NCI-H2227 (cell line): Measurements from ENCODE around the gene CTNNBL1.

Source experiments
- DNase-seq: peaks from one replicate; lab custom pipeline; 2025; ENCODE audit not compliant: unreplicated experiment; lab: John Stamatoyannopoulos, UW

CTNNBL1 gene

DNA sequence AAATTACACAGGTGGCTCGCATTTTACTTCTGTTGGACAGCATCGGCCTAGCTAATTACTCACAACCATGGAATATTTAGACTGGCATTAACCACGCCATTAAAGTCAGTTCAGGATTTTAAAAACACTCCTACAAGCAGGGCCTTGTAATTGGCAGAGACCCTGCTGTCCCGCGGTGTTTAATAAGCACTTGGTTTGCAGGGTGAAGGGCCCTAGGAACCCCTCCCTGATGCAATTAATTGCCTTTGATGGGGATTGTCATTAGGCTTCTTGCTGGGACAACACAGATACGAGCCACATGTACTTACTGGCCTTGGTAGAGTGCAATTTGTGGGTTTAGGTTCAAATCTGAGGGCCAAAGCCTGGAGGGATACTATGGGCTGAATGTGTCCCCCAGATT is 201.3 kb downstream of the CTNNBL1 start:
- DNase-seq, result peak; percentile 18

DNA sequence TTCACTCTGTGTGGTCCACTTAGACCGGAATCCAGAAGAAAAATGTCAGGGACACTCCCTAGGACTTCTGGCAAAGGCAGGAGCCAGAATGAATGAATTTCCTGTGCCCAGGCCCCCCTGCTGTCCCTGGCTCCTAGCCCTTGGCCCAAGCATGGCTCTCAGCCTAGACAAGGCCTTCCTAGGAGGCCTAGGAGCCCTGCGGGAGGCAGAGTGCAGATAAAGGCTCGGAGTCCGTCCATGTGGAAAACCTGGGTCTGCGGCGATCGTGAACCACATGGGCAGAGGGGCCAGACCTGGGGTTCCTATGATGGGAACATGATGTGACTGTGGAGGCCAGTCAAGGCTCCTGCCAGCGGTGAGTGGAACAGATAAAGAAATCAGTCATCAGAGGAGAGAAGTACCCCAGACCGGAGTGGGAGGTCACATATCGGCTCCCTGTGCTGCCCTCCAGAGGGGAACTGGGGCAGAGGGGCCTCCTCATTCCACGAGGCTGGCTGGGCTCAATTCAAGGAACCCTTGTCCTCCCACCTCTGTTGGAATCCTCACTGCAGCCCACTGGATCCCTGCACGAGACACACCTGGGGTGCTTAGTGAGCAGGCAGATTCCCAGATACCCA is 203.2 kb downstream of the CTNNBL1 start:
- DNase-seq, result no peak

GRCh38 chr20:37898233-37899104 is 204.6 kb downstream of the CTNNBL1 start:
- no peak for DNase-seq

DNA sequence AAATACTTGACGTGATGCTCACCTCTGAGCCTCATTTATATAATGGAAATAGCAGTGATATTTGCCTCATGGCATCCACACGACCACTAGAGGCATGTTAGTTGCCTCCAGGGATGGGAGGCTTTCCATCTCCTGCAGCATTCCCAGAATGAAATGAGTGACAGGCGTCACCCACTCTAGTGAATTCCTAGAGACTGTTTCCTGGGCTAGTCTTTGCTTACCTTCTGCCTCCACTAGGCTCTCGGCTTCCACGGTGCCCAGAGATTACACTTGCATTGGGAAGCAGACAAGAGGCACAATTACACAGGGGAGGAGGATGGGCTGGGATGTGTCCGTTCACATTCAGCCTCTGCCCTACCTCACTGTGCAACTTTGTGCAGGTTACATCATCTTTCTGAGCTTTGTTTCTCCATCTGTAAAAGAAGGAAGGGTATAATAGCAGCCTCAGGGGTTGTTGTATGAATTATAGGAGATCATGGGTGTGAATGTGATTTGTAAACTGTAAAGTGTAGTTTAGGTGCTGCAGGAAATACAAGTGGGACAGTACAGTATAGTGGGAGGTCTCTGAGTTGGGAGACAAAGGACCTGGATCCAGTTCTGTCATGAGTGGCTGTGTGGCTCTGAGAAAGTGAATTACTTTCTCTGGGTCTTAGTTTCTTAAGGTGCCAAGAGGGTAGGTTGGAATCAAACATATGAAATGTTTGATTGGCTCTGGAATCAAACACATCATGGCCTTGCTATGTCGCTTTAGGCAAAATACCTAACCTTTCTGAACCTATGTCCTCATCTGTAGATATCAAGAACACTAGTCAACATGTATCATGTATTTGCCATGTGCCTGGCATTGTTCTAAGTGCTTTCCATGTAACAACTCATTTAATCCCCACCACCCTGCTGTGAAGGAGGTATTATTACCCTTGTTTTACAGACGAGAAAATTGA is 205.5 kb downstream of the CTNNBL1 start:
- DNase-seq, result no peak

DNA sequence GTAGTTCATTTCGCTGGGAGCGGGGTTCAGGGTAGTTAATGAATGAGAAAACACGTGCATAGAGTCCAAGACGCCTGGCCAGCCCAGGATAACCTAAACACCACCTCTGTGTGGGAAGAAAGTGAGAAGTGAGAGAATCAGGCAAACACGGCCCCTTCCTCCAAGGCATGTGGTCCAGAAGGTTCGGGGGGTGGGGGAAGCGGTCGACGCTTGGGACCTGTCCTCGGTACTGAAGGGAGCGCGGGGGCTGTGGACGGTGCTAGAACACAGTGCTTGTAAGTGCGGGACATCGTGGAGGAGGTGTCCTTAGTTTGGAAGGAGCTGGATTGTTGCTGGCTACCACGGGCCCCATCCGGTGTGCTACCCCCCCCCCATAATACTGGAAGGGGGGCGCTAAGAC is 207.4 kb downstream of the CTNNBL1 start:
- DNase-seq, result no peak

GRCh38 chr20:37901654-37902503 is 208.0 kb downstream of the CTNNBL1 start:
- DNase-seq, result peak; percentile 82

DNA sequence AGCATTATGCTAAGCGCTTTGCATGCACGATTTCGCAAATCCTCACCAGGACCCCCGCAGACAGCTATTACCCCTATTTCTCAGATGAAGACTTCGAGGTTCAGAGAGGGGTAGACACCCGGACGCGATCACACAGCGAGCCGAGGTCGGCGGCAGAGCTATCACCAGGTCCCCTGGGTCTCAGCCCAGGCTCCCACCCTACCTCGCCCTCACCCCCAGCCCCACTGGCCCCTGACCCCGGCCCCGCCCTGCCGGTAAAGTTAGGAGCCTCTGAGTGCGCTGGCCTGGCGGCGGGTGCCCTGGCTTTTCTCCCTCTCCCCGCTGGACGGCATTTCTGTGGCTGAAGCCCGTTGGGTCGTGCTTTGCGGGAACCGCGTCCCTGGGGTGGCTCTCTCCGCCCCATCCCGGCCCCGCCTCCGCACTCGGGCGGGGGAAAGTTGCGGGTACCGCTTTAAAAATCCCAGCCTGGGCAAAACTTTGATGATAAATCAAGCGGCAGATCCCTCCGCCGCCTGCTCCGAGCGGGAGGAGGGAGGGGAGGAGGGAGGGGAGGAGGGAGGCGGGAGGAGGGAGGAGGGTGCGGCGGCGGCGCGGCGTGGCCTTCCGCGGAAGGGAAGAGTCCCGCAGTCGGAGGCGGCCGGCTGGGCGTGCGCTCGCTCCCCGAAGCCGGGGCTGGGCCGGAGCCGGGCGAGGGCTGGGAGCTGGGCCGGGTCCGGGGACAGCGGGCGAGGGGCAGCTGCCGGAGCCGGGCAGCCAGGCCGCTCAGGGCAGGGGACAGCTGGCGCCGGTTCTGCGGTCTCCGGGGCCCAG is 208.9 kb downstream of the CTNNBL1 start, which contains the start of gene VSTM2L:
Gene VSTM2L (plus strand): TSS at position 624 of the 810 bp plus-strand sequence. CDS start 224 bp downstream, outside the sequence.
- DNase-seq, result peak; percentile 83

DNA sequence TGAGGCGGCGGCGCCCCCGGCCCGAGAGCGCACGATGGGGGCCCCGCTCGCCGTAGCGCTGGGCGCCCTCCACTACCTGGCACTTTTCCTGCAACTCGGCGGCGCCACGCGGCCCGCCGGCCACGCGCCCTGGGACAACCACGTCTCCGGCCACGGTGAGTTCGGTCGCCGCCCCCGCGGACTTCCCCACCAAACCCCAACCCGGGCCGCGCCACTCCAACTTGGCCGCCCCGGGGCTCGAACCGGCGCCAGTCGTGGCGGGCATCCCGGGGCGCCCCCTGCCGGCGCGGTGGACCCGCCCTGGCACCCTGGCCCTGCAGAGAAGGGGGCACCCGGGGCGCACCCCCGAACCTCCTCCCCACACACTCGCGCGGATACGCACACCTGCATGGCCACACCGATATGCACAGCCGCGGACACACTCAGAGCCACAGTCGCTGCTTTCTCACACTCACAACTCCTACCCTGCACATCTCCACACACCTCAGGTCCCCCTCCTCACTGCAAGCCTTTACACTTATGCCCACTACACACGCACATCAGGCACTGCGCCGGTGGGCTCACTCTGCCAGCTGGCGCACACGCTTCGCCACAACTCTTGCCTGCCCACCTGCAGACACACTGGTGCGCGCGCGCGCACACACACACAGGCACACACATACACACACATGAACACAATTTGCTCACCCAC is 209.6 kb downstream of the CTNNBL1 start:
- DNase-seq, result peak; percentile 62

DNA sequence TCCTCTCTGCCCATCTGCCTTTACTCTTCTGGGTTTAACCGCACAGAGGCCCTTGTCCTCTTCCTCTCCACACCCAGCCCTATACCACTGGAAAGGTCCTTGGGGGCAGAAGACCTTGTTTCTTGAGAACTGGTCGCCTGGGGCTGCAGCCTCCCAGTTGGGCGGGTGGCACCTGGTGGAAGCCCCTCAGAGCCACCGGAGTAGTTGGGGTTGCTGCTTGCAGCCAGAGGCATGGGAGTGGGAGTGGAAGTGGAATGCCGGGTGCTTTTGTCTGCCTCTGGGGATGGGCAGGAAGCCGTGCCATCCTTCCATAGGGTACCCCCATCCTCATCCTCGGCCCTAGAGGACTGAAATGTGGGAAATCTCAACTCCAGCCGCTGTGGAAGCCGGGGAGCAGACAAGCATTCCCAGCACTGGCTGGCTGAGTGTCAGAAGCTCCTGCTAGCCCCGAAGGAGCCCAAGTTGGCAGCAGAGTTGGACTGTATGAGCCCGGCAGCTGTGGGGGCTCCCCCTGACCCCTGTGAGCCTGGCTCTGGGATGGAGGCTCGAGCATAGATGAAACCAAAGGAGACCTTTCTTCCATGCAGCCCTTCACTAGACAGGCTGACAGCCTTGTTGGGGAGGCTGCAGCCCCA is 210.3 kb downstream of the CTNNBL1 start:
- no peak for DNase-seq

DNA sequence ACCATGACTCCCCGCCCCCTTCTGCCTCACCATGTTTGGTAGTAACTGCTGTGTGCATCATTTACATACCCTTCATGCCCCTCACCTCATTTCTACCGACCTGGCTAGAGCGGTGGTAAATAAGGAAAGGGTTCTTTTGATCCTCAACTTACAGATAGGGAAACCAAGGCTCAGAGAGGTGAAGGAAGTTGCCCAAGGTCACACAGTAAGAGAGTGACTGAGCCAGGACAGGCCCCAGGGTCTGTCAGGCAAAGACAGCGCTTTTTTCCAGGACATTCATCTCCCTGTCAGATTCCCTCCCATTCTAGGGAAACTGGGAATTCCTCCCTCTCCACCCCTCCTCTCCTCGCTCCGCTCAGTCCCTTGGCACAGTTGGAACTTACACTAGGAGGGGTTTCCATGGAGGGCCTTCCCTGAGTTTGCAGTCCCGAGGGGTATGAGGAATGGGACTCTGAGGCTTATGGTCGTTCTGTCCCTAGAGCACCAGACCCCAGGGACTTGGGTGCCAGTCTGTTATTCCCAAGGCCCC is 211.1 kb downstream of the CTNNBL1 start:
- DNase-seq, result no peak

DNA sequence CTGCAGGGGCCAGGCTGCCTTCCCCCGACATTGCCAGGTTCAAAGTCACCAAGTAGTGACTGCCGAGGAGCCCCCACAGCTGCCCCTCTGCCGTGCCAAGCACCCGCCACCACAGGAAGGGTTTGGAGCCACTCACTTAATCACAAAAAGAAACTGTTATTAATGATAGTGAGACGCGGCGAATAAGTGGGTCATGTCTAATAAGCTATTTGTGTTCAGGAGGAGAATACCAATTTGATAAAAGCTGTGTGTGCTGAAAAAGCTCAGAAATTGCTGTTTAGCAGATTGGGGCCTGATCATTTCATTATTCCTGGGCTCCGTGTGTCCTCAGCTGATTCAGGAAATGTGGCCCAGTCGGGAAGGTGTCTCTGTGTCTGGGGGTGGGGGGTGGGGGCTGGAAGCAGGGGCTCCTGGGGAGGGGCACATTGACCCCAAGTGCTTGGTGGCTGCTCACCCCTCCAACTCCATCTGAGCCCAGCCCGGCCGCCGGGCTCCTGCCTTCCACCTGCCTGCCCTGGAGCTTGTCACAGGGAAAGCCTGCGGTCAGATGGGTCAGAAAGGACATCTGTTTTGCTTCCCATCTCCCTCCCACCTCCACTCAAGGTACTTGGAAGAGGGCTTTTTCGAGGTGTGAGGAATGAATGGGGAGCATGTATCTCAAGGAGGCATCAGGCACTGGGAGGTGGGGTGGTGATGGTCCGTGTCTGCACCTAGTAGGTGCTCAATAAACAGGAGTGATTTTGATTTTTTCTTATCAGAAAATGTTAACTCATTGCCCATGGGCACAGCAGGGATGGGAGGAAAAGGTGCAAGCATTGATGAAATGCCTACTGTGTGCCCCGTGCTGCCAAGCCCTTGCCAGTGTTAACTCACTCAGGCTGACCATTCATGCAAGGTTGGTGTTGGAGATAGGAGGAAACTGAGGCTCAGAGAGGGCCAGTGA is 212.1 kb downstream of the CTNNBL1 start:
- DNase-seq, result peak; percentile 22

DNA sequence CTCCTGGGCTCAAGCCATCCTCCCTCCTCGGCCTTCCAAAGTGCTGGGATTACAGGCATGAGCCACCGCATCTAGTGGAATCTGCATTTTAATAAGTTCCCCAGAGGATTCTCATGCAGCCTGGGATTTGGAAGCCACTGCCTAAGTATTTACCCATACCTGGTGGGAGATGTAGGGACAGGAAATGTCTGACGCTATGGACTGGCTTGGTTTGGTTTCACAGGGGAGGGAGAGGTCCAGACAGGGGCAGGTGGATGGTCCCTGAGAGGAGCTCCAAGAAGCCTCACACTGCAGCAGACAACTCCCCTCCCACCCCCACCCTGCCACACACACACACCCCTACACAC is 213.5 kb downstream of the CTNNBL1 start:
- DNase-seq, result no peak

GRCh38 chr20:37907677-37908401 is 214.0 kb downstream of the CTNNBL1 start:
- peak; percentile 86 for DNase-seq

DNA sequence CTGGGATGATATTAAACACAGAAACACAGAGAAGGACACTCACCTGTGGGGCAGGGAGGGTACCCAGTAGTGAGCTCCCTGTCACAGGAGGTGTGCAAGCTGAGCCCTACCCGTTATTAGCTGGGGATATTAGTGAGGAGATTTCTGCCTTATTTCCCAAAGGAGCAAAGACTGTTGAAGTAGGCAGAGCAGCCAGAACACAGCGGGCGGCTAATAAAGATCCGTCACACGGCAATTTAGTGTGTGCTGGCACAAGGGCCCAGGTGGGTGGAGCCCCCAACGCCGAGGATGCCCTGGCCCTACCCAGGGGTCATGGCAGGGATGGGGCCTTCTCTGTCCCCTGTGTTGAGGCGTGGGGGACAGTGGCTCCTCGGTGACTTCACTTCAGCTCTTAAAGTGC is 217.4 kb downstream of the CTNNBL1 start:
- DNase-seq, result peak; percentile 43

DNA sequence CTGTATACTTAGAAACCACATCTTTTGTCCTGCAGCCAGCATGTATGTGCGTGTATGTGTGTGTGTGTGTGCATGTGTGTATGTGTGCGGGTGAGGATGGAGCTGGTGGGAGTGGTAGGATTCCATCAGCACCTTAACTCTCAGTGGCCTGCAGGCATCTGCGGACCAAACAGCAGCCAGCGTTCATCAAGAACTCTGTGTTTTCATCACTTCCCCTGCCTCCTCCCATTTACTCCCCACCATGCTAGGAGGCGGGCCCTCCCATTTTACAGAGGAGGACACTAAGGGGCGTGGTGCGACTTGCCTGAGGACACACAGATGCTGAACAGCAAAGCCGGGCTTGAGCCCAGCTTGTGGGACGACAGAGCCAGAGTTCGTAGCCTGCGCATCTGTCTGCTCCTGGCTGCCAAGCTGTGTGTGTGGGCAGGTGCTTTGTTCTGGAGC is 218.0 kb downstream of the CTNNBL1 start:
- DNase-seq, result peak; percentile 87

- DNase-seq, result no peak
Observed at GRCh38 chr20:37912874-37913273, 219.0 kb downstream of the CTNNBL1 start.
